HG02938 (cell line): ENCODE results near the gene STAT3.
"Not testable (repeated sequence)": the region's sequence is repeated elsewhere in the genome, so short reads cannot be mapped to it uniquely, and the experiment has no call there.

Experiments
- ATAC-seq: cut with Tn5 transposase; IDR thresholded peaks from one replicate; pipeline ENCODE4 v1.9.1; 2021; ENCODE audit warnings: mild to moderate bottlenecking, moderate library complexity; ENCODE audit not compliant: unreplicated experiment

Gene STAT3

DNA sequence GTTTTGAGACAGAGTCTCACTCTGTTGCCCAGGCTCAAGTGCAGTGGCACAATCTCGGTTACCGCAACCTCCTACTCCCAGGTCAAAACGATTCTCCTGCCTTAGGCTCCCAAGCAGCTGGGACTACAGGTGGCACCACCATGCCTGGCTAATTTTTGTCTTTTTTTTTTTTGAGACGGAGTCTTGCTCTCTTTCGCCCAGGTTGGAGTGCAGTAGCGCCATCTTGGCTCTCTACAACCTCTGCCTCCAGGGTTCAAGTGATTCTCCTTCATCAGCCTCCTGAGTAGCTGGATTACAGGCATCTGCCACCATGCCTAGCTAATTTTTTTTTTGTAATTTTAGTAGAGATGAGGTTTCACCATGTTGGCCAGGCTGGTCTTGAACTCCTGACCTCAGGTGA lies 70.3 kb downstream of the STAT3 start:
- not testable (repeated sequence) for ATAC-seq

- no peak for ATAC-seq
Measured at GRCh38 chr17:42317266-42317845, 70.9 kb downstream of the STAT3 start.

GRCh38 chr17:42316755-42317154 lies 71.5 kb downstream of the STAT3 start:
- ATAC-seq: no peak

GRCh38 chr17:42315402-42316156 lies 72.7 kb downstream of the STAT3 start:
- ATAC-seq: no peak

DNA sequence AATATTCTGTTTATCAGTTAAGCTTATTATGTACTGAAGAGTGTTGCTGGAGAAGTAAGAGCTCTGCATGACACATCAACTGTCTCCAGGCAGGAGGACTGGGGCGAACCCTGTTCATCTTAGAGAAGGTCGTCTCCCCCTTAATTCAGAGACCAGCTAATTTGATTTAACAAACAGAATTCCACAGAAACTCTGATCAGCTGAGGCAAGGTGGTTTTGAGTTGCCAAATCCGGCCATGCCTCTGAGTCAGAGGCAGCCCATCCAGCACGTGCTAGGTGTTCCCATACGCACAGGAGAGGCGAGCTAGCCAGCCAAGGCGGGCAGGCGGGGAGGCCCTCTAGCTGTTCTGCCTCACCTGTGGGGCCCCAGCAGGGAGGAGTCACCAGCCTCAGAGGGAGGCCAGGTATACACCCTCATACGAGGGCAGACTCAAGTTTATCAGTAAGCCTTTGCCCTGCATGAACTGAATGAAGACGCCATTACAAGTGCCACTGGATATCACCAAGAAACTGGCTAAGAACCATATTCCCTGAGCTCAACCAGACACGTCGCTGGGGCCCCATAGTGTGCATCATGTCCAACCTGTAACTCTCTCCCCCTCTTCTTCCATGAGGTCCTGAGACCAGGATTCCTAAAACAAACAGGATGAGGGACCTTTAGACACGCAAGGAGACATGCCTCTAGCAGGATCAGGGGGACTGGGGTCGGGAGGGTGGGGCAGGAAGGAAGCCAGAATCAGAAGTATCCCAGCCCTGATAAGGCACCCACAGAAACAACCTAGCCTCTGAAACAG lies 74.3 kb downstream of the STAT3 start:
- ATAC-seq: no peak

GRCh38 chr17:42313389-42313772 lies 74.9 kb downstream of the STAT3 start:
- ATAC-seq: no peak

- no peak for ATAC-seq
Measured at GRCh38 chr17:42312285-42313130, 75.7 kb downstream of the STAT3 start.

- no peak for ATAC-seq
Measured at GRCh38 chr17:42312035-42312284, 76.3 kb downstream of the STAT3 start.

DNA sequence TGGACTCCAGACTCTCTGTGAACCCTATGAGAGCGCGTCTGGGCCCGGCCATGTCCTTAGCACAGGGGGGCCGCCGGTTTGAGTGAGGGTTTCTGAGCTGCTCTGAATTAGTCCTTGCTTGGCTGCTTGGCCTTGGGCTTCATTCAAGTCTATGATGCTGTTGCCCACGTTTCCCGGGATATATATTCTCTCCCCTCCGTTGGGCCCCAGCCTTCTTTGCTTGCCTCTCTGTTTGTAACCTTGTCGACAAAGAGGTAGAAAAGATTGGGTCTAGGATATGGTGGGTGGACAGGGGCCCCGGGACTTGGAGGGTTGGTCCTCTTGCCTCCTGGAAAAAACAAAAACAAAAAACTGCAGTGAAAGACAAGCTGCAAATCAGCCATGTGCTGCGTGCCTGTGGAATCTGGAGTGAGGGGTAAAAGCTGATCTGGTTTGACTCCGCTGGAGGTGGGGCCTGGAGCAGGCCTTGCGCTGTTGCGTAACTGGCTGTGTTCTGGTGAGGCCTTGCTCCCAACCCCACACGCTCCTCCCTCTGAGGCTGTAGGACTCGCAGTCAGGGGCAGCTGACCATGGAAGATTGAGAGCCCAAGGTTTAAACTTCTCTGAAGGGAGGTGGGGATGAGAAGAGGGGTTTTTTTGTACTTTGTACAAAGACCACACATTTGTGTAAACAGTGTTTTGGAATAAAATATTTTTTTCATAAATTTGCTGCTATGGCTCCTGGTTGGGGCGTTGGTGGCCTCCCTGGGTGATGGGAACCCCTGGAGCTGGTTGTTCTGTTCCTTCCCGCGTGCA lies 76.8 kb downstream of the STAT3 start:
- ATAC-seq: no peak

DNA sequence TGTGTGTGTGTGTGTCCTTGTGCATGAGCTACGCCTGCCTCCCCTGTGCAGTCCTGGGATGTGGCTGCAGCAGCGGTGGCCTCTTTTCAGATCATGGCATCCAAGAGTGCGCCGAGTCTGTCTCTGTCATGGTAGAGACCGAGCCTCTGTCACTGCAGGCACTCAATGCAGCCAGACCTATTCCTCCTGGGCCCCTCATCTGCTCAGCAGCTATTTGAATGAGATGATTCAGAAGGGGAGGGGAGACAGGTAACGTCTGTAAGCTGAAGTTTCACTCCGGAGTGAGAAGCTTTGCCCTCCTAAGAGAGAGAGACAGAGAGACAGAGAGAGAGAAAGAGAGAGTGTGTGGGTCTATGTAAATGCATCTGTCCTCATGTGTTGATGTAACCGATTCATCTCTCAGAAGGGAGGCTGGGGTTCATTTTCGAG lies 77.4 kb downstream of the STAT3 start:
- no peak for ATAC-seq

- no peak for ATAC-seq
Measured at GRCh38 chr17:42309986-42310786, 78.1 kb downstream of the STAT3 start.

DNA sequence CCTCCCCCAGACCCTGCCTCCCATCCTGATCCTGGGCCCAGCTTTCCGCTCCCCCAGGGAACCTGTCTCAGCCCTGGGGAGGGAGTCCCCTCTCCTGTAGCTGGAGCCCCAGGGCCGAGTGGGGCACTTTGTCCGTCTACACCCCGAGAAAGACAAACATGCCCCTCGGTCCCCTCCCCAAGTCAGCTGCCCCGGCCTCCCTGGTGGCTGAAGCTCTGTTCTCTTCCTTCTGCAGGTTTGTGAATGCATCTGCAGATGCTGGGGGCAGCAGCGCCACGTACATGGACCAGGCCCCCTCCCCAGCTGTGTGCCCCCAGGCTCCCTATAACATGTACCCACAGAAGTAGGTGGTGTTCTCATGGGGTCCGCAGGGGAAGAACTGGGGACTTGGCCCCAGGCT lies 79.1 kb downstream of the STAT3 start:
- no peak for ATAC-seq

- ATAC-seq: no peak
Measured at GRCh38 chr17:42308446-42308845, 79.8 kb downstream of the STAT3 start.

DNA sequence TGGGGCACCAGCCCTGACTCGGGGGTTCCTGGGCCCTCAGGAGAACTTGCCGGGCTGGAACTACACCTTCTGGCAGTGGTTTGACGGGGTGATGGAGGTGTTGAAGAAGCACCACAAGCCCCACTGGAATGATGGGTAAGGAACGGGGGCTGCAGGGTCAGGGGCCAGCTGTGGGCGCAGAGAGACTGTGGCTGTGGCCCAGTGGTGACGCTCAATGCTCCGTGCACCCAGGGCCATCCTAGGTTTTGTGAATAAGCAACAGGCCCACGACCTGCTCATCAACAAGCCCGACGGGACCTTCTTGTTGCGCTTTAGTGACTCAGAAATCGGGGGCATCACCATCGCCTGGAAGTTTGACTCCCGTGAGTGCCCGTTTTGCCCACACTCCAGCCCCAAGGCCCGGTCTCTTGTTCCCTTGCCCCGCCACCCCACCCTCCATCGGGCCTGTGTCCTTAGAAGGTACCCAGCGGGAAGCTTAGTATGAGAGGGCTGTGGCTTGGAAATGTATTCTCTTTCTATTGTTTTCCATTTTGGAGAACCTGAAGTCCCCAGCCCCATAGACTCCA lies 80.8 kb downstream of the STAT3 start:
- no peak for ATAC-seq

DNA sequence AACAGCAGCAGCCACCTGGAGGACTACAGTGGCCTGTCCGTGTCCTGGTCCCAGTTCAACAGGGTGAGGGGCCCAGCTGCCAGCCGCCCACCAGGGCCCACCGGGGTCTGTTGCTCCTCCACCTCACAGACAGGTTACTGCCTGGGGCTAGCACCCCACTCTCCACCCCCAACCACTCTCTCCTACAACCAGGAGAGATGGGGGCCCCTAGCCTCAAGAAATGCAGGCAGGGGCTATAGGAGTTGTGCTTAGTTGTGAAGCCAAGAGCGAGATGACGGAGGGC lies 81.9 kb downstream of the STAT3 start:
- no peak for ATAC-seq

DNA sequence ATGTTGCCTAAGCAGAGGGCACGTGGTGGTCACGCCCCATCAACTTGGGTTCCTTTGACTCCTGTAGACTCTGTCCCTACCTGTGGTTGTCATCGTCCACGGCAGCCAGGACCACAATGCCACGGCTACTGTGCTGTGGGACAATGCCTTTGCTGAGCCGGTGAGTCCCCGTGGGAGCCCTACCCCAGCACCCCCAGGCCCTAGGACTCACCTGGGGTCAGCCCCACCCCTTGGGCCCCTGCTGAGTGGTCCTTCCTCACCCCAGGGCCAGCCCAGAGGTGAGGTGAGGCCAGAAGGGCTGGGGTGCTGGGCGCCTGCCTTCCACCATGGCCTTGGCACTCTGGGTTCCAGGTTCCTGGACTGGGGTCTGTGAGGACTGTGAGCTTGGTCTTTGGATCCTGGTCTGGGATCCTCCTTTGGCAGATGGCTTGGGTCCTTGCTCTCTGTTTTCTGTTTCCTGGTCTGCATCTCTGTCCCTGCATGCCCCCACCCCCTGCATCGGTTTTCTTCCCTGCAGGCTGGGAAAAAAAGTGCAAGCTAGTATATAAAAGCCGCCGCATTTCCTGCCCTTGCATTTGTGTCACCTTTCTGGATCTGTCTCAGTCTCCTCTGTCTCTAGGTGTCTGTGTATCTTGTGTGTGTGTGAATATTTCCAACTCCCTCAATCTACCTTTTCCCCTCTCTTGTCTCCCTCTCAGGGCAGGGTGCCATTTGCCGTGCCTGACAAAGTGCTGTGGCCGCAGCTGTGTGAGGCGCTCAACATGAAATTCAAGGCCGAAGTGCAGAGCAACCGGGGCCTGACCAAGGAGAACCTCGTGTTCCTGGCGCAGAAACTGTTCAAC lies 82.5 kb downstream of the STAT3 start:
- no peak for ATAC-seq

GRCh38 chr17:42305031-42305330 lies 83.3 kb downstream of the STAT3 start:
- not testable (repeated sequence) for ATAC-seq

GRCh38 chr17:42304187-42305030 lies 83.8 kb downstream of the STAT3 start:
- no peak for ATAC-seq
